Fibroblast of pulmonary artery (primary cell): Measurements from ENCODE around the gene NPTN.

ENCODE experiments used
- DNase-seq: peaks from one replicate; pipeline ENCODE4 v3.0.0-alpha.2; 2010; ENCODE audit warnings: low read depth
- H3K4me3 ChIP-seq: replicated peaks from 2 replicates; pipeline ENCODE4 v1.5.1; 2011; ENCODE audit warnings: low read depth, mild to moderate bottlenecking, control low read depth, low read length, moderate library complexity
- CTCF ChIP-seq: IDR thresholded peaks from 2 replicates; pipeline ENCODE4 v1.5.1; 2011; ENCODE audit warnings: mild to moderate bottlenecking, control low read depth, low read length, inconsistent platforms; ENCODE audit errors: missing control alignments

The NPTN gene

GRCh38 chr15:73608941-73609340 lies 24.2 kb downstream of the NPTN start:
- no peak for TF ChIP-seq CTCF
- H3K4me3 ChIP-seq: no peak overlapping the region
- DNase-seq: peak; percentile 25

- no peak overlapping the region for H3K4me3 ChIP-seq
- TF ChIP-seq CTCF: no peak
- DNase-seq: no peak
Measured at GRCh38 chr15:73608475-73608874, 24.7 kb downstream of the NPTN start.

DNA sequence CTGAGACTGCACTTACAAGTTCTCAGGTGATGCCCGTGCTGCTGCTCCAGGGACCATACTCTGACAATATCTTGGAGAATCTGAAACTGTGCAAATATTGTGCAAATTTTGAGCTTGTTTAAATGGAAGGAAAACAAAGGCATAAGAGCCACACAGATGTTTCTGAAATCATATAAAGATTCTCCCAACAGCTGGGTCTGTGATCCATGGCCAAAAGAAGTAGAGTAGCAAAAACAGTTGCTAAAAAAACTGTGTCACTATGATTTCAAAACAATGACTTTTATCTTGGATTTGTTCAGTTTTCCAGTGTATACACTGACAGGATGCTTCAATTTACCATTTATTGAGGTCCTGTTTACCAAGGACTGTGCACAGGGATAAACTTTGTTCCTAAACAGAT lies 25.3 kb downstream of the NPTN start:
- DNase-seq: peak; percentile 21
- no peak overlapping the region for H3K4me3 ChIP-seq
- TF ChIP-seq CTCF: no peak

DNA sequence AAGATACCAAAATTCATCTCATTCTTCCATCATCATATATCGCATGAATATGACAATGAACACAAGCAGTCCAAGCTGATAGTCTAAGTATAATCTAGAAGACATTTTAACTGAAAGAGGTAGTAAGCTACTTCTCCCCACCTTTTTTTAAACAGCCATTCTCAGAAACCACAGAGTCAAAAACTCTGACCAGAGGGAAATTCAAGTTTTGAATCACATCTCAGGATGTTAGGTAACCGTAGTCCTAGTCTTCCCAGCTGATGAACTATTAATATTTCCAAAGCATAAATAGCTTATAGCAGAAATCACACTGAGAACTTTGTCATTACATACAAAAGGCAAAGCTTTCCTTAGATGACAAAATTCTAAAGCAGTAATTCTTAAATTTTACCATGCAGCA lies 25.8 kb downstream of the NPTN start:
- DNase-seq: no peak
- TF ChIP-seq CTCF: no peak
- no peak overlapping the region for H3K4me3 ChIP-seq

DNA sequence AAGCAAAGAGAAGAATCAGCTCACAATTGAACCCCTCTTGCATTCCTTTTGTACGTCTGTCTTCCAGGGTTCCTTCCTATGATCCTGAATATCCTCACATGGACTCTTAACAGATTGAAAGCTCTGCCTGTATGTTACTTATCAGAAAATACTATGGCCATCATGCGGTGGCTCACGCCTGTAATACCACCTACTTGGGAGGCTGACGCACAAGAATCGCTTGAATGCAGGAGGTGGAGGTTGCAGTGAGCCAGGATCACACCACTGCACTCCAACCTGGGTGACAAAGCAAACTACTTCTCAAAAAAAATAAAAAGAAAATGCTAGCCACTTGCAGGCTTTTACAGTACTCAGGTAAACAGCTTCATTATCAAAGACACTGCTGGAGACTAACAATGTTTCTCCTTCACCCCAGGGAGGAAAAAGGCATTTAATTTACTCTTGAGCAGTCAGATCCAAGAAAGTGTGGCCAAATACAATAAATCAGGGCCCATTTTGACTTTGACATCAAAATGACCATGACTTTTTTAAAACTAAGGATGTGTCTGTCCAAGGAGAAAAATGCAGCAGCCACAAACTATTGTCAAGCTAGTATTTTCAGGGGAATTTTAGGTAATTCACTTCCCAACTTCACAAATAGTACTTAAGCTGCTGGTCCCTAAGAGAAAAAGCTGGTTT lies 27.3 kb downstream of the NPTN start:
- DNase-seq: no peak
- no peak for TF ChIP-seq CTCF
- no peak overlapping the region for H3K4me3 ChIP-seq

- DNase-seq: no peak
- no peak for TF ChIP-seq CTCF
- H3K4me3 ChIP-seq: no peak overlapping the region
Measured at GRCh38 chr15:73604477-73604876, 28.7 kb downstream of the NPTN start.

DNA sequence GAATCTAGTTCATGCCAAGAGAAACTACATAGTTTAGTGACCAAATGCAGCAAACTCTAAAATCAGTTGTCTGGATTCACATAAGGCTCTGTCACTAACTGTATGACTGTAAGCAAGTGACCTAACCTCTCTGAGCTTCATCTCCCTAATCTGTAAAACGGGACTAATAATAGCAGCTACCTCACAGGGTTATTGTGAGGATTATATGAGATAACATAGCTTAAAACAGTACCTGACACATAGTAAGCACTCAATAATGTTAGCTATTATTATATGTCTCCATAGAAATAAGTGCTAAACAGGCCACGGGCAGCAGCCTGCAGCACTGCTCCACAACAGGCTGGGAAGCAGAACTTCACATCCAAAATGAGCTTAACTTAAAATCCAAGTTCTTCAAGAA lies 30.2 kb downstream of the NPTN start:
- no peak for DNase-seq
- TF ChIP-seq CTCF: no peak
- no peak overlapping the region for H3K4me3 ChIP-seq
